Measurements from ENCODE around the gene UBE2Z. TPM values are rescaled to one million over a fixed set of nuclear protein-coding genes. Genes with fewer than 3 reads are reported as not detected.
A peak's percentile ranks its signal among the peaks of the same experiment; 100 is the strongest.

The UBE2Z gene
- total and polyA plus RNA-seq, 2 of the 4 experiments (the other 2 are of a cell fraction) = 68.5 to 126 TPM

- TF ChIP-seq RCOR1 (IDR thresholded peaks at IDR 0.05; ENCODE audit: insufficient replicate concordance, low read length) = no peak
- TF ChIP-seq POLR2A (IDR thresholded peaks at IDR 0.05; ENCODE audit: low read depth, low read length) = no peak
- TF ChIP-seq BHLHE40 (IDR thresholded peaks at IDR 0.05; ENCODE audit: low read depth, low read length) = no peak
These were observed 17.8 kb downstream of the UBE2Z start (continued) for GRCh38 chr17:48925991-48926342.

GRCh38 chr17:48927978-48928745, 20.0 kb downstream of the UBE2Z start:
- H3K4me2 ChIP-seq (ENCODE audit: low read depth, low read length) = no peak overlapping the region

More at GRCh38 chr17:48927978-48928745, 20.0 kb downstream of the UBE2Z start:
- CTCF ChIA-PET = interaction anchor here (1.4 kb wide), 1 partner anchor 104 kb away, joined by 3 read pairs; no protein-coding TSS in a partner anchor
- H3K18ac ChIP-seq (ENCODE audit: low read depth, low read length) = no peak overlapping the region
- H3K4me1 ChIP-seq (ENCODE audit: control insufficient read depth, insufficient read depth, low read length) = no peaks in the 10 kb centered on the region; the same call in 1 of the 2 replicates
- no peak overlapping the region for H2BK5ac ChIP-seq (ENCODE audit: low read depth, low read length, poor library complexity, severe bottlenecking)
- WGBS, 2 experiments (ENCODE audit: extremely low coverage in 2 of 2, insufficient read length in 1 of 2) = no CpG with 5 or more reads among the region's 6 CpGs
- H2AK9ac ChIP-seq (replicated peaks; ENCODE audit: low read depth, low read length, poor library complexity) = no peak overlapping the region
- H4K91ac ChIP-seq (ENCODE audit: insufficient read depth, low read depth, low read length) = no peak overlapping the region
- TF ChIP-seq BHLHE40 (IDR thresholded peaks at IDR 0.05; ENCODE audit: low read depth, low read length) (no peak), SMC3 (IDR thresholded peaks at IDR 0.05; ENCODE audit: low read depth, low read length) (no peak), USF2 (IDR thresholded peaks at IDR 0.05; ENCODE audit: low read depth, low read length) (no peak), ELK1 (IDR thresholded peaks at IDR 0.05; ENCODE audit: borderline replicate concordance, low read depth, low read length) (no peak)
- no peak overlapping the region for H2BK15ac ChIP-seq (ENCODE audit: low read depth, low read length)
- H3K27me3 ChIP-seq (ENCODE audit: control insufficient read depth, insufficient read depth, low read length) = no peaks in the 10 kb centered on the region
- H4K8ac ChIP-seq (ENCODE audit: low read depth in 2 of 2, low read length in 2 of 2) = peak overlapping the region in 1 of 2 experiments; percentile 42; a peak in 1 of 4 replicates
- no peak overlapping the region for H3K27ac ChIP-seq (ENCODE audit: insufficient read depth, low read length)
- no peak overlapping the region for H2AFZ ChIP-seq (replicated peaks; ENCODE audit: low read length, poor library complexity)
- no peak overlapping the region for H4K5ac ChIP-seq (ENCODE audit: low read depth, low read length)
- H3K79me1 ChIP-seq (ENCODE audit: low read depth in 1 of 2, low read length in 2 of 2) = peaks cover 25 to 63% of the 10 kb centered on the region in 2 experiments; a peak in 3 of 4 replicates
- H2BK120ac ChIP-seq (ENCODE audit: low read depth, low read length) = no peak overlapping the region
- POLR2A ChIA-PET (ENCODE audit: unreplicated experiment) = no interaction called here
- intact Hi-C loops (cut with micrococcal nuclease) = no loop called here
- H3K36me3 ChIP-seq (ENCODE audit: control insufficient read depth, insufficient read depth, low read length) = peaks cover 78% of the 10 kb centered on the region
- no peak overlapping the region for H3K4ac ChIP-seq (ENCODE audit: low read depth, low read length)
- in situ Hi-C loops (cut with MboI; ENCODE audit: low sequenced_read_pairs) = no loop called here
- H3K23ac ChIP-seq (ENCODE audit: low read depth, low read length) = no peak overlapping the region
- ATAC-seq (ENCODE audit: low read depth) = no peak
- no peak overlapping the region for H2AK5ac ChIP-seq (ENCODE audit: low read depth, low read length)
- H4K20me1 ChIP-seq (ENCODE audit: insufficient read depth, low read length) = peaks cover 47% of the 10 kb centered on the region
- no peak overlapping the region for H3K14ac ChIP-seq (replicated peaks; ENCODE audit: low read depth, low read length)
- no peak overlapping the region for H2BK20ac ChIP-seq (ENCODE audit: low read depth, low read length)
- H3K9me1 ChIP-seq (ENCODE audit: insufficient read depth, low read length) = peaks cover 13% of the 10 kb centered on the region
- dilution Hi-C loops (cut with HindIII; ENCODE audit: low sequenced_read_pairs, unreplicated experiment) = no loop called here
- no peak overlapping the region for H3K56ac ChIP-seq (ENCODE audit: extremely low read depth, insufficient read depth, low read length)
- BruUV-seq (replicated peaks) = TSS peak; percentile 62
- H3K9me3 ChIP-seq (ENCODE audit: control insufficient read depth, insufficient read depth, low read length) = no peaks in the 10 kb centered on the region
- DNase-seq = no peak
- no peak overlapping the region for H3K4me3 ChIP-seq (ENCODE audit: insufficient read depth, low read depth, low read length)
- H3K9ac ChIP-seq (ENCODE audit: low read depth, low read length) = no peak overlapping the region

Data from IMR-90 (cell line).